Stimulated activated CD8-positive, alpha-beta memory T cell treated with anti-CD3 and anti-CD28 coated beads, Interleukin-15, amount 100 ng/mL, for 4 hours (primary cell): ENCODE measurements around the gene ADPRH.
"Not testable (repeated sequence)": the region's sequence is repeated elsewhere in the genome, so short reads cannot be mapped to it uniquely, and the experiment has no call there.

ENCODE experiments used
- DNase-seq, 2 donors: peaks; one replicate each; pipeline ENCODE4 v3.0.0-alpha.2; 2020; ENCODE audit warnings: low read depth in 2 of 2

The ADPRH gene

GRCh38 chr3:119559441-119559963, 19.8 kb upstream of the ADPRH start, which contains the start of gene CD80:
Gene CD80, minus strand, starts transcription at chr3:119559614. Its CDS starts 1,886 bp downstream, at chr3:119557728.
- DNase-seq = peak; percentile 21 to 26

GRCh38 chr3:119560160-119560559, 19.1 kb upstream of the ADPRH start:
- no peak for DNase-seq

GRCh38 chr3:119562307-119562961, 16.9 kb upstream of the ADPRH start:
- peak in 1 of 2 donors; percentile 11 for DNase-seq

GRCh38 chr3:119563334-119563733, 16.0 kb upstream of the ADPRH start:
- not testable (repeated sequence) for DNase-seq

GRCh38 chr3:119569156-119569555, 10.1 kb upstream of the ADPRH start:
- no peak for DNase-seq

- no peak for DNase-seq
Measured at GRCh38 chr3:119570229-119570628, 9.1 kb upstream of the ADPRH start.

- DNase-seq = no peak
Measured at GRCh38 chr3:119571230-119571629, 8.1 kb upstream of the ADPRH start.

GRCh38 chr3:119571688-119572087, 7.6 kb upstream of the ADPRH start:
- no peak for DNase-seq

GRCh38 chr3:119575507-119575906, 3.8 kb upstream of the ADPRH start:
- DNase-seq = no peak

GRCh38 chr3:119580067-119580760, 922 bp downstream of the ADPRH start:
- DNase-seq = no peak

GRCh38 chr3:119582178-119582577, 2.9 kb downstream of the ADPRH start:
- DNase-seq = no peak

- no peak for DNase-seq
Measured at GRCh38 chr3:119585208-119585607, 5.9 kb downstream of the ADPRH start.

GRCh38 chr3:119585856-119586570, 6.7 kb downstream of the ADPRH start:
- DNase-seq = no peak

- no peak for DNase-seq
Measured at GRCh38 chr3:119586733-119587172, 7.5 kb downstream of the ADPRH start.

GRCh38 chr3:119588112-119588511, 8.8 kb downstream of the ADPRH start:
- no peak for DNase-seq

GRCh38 chr3:119589102-119589773, 9.9 kb downstream of the ADPRH start:
- no peak for DNase-seq

GRCh38 chr3:119590706-119591105, 11.4 kb downstream of the ADPRH start:
- no peak for DNase-seq

GRCh38 chr3:119592861-119593260, 13.6 kb downstream of the ADPRH start:
- DNase-seq = no peak

GRCh38 chr3:119594066-119594465, 14.8 kb downstream of the ADPRH start:
- DNase-seq = no peak

GRCh38 chr3:119594929-119595328, 15.6 kb downstream of the ADPRH start:
- DNase-seq = not testable (repeated sequence)

- DNase-seq = no peak
Measured at GRCh38 chr3:119595639-119596334, 16.5 kb downstream of the ADPRH start.
